ENCODE results near the gene PRSS27. TPM values are rescaled to one million over a fixed set of nuclear protein-coding genes. Genes with fewer than 3 reads are reported as not detected.

PRSS27 gene
- total RNA-seq = under 1 TPM in 2 of 4 donors, not detected in 2; 0.49 to 0.55 TPM

GRCh38 chr16:2720064-2720457 is at the start of gene PRSS27:
Gene PRSS27, minus strand, starts transcription at chr16:2720224. Its CDS starts 64 bp downstream, at chr16:2720160.
- DNase-seq = no peak
- intact Hi-C loops (cut with DNase I; ENCODE audit: low total_unique reads) = no loop called here
- Histone ChIP-seq H3K9me3 (no peaks in the 10 kb centered on the region), H3K27me3 (peaks cover 0 to 14% (median 5%) of the 10 kb centered on the region in 3 donors), H3K4me3 (peak within 1 kb of the TSS; percentile 57 to 86 (median 66)), H3K36me3 (no peaks in the 10 kb centered on the region), H3K27ac (peak within 1 kb of the TSS; percentile 21 to 73 (median 63)), H3K4me1 (peaks cover 8 to 25% of the 10 kb centered on the region in 2 donors)
- in situ Hi-C loops (cut with MboI; ENCODE audit: low sequenced_read_pairs in 4 of 4) = no loop called here
- no peak for ATAC-seq
- TF ChIP-seq, protein P1, sequence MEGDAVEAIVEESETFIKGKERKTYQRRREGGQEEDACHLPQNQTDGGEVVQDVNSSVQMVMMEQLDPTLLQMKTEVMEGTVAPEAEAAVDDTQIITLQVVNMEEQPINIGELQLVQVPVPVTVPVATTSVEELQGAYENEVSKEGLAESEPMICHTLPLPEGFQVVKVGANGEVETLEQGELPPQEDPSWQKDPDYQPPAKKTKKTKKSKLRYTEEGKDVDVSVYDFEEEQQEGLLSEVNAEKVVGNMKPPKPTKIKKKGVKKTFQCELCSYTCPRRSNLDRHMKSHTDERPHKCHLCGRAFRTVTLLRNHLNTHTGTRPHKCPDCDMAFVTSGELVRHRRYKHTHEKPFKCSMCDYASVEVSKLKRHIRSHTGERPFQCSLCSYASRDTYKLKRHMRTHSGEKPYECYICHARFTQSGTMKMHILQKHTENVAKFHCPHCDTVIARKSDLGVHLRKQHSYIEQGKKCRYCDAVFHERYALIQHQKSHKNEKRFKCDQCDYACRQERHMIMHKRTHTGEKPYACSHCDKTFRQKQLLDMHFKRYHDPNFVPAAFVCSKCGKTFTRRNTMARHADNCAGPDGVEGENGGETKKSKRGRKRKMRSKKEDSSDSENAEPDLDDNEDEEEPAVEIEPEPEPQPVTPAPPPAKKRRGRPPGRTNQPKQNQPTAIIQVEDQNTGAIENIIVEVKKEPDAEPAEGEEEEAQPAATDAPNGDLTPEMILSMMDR (IDR thresholded peaks at IDR 0.05 in 4 of 5, conservative IDR thresholded peaks at IDR 0.05 in 1 of 5) = no peak
- no peak for TF ChIP-seq POLR2A (IDR thresholded peaks at IDR 0.05)

- Histone ChIP-seq H3K27ac (peak overlapping the region in 3 of 4 donors; percentile 53 to 62 (median 62)), H3K27me3 (no peaks in the 10 kb centered on the region), H3K4me1 (peaks cover 12 to 19% of the 10 kb centered on the region in 2 donors), H3K36me3 (peaks cover 15 to 87% of the 10 kb centered on the region in 2 donors), H3K4me3 (no peak overlapping the region), H3K9me3 (no peaks in the 10 kb centered on the region)
- peak in 1 of 2 donors; percentile 53 for DNase-seq
- intact Hi-C loops (cut with DNase I; ENCODE audit: low total_unique reads) = no loop called here
- TF ChIP-seq, protein P1 (IDR thresholded peaks at IDR 0.05 in 4 of 5, conservative IDR thresholded peaks at IDR 0.05 in 1 of 5) = no peak
- no peak for TF ChIP-seq POLR2A (IDR thresholded peaks at IDR 0.05)
- ATAC-seq = no peak
- in situ Hi-C loops (cut with MboI; ENCODE audit: low sequenced_read_pairs in 4 of 4) = no loop called here
Measured at GRCh38 chr16:2769675-2770056, 49.6 kb upstream of the PRSS27 start.

DNA sequence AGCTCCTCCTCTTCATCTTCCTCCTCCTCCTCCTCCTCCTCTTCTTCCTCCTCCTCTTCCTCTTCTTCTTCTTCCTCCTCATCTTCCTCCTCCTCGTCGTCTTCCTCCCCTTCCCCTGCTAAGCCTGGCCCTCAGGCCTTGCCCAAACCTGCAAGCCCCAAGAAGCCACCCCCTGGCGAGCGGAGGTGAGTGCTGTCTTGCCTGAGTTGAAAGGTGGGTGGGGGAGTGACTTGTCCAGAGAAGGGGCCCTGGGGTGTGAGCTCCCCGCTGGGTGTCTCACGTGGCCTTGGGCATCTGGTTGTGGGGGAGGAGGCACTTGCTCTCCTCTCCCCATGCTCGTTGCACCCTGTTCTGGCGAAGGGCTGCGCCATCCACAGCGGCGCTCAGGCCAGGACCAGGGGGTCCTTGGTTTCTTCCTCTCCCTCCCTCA is 49.1 kb upstream of the PRSS27 start:
- intact Hi-C loops (cut with DNase I; ENCODE audit: low total_unique reads) (no loop called here), in situ Hi-C loops (cut with MboI; ENCODE audit: low sequenced_read_pairs in 4 of 4) (no loop called here)
- Histone ChIP-seq H3K27ac (peak overlapping the region; percentile 24 to 62 (median 50)), H3K36me3 (peaks cover 15 to 90% of the 10 kb centered on the region in 2 donors), H3K27me3 (no peaks in the 10 kb centered on the region), H3K4me3 (no peak overlapping the region), H3K9me3 (no peaks in the 10 kb centered on the region), H3K4me1 (peaks cover 12 to 19% of the 10 kb centered on the region in 2 donors)
- no peak for TF ChIP-seq POLR2A (IDR thresholded peaks at IDR 0.05)
- TF ChIP-seq, protein P1 (IDR thresholded peaks at IDR 0.05 in 4 of 5, conservative IDR thresholded peaks at IDR 0.05 in 1 of 5) = no peak
- no peak for ATAC-seq
- DNase-seq = no peak

DNA sequence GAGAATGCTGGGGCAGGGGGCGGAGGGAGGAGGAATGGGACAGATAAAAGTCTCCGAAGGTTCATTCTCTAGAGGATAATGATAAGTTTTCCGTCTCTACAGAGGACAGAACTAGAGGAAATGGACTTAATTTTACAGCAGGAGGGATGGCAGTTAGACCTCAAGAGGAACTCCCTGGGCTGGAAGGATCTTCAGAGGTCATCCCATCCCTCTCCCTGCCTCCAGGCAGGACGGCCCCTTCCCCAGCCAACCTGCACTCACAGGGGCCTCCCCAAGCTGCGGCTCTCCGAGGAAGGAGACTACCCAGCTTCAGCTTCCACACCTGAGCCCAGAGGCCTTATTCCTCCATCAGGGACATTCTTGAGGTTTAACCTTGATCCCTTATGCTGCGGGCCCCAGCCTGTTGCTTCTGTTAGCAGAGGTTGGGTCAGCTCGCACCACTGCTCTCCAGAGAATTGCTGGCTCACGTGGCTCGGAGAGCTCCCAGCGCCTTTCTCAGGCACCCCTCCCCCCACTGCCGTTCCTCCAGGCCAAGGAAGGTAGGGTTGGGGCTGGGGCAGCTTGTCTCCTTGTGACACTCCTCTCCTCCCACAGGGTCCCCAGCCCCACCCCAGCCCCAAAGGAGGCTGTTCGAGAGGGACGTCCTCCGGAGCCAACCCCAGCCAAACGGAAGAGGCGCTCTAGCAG is 48.5 kb upstream of the PRSS27 start:
- H3K27ac ChIP-seq = peak overlapping the region; percentile 24 to 62 (median 50)
- ATAC-seq = no peak

More for the DNA sequence above, 48.5 kb upstream of the PRSS27 start:
- Histone ChIP-seq H3K4me3 (no peak overlapping the region), H3K4me1 (peaks cover 12 to 19% of the 10 kb centered on the region in 2 donors), H3K36me3 (peaks cover 15 to 90% of the 10 kb centered on the region in 2 donors), H3K27me3 (no peaks in the 10 kb centered on the region), H3K9me3 (no peaks in the 10 kb centered on the region)
- no peak for DNase-seq
- TF ChIP-seq, protein P1 (IDR thresholded peaks at IDR 0.05 in 4 of 5, conservative IDR thresholded peaks at IDR 0.05 in 1 of 5) = no peak
- no peak for TF ChIP-seq POLR2A (IDR thresholded peaks at IDR 0.05)
- in situ Hi-C loops (cut with MboI; ENCODE audit: low sequenced_read_pairs in 4 of 4) = no loop called here
- intact Hi-C loops (cut with DNase I; ENCODE audit: low total_unique reads) = no loop called here
